Measurements from ENCODE around the gene SCGN.
"Not testable (repeated sequence)": the region's sequence is repeated elsewhere in the genome, so short reads cannot be mapped to it uniquely, and the experiment has no call there.

Gene SCGN

DNA sequence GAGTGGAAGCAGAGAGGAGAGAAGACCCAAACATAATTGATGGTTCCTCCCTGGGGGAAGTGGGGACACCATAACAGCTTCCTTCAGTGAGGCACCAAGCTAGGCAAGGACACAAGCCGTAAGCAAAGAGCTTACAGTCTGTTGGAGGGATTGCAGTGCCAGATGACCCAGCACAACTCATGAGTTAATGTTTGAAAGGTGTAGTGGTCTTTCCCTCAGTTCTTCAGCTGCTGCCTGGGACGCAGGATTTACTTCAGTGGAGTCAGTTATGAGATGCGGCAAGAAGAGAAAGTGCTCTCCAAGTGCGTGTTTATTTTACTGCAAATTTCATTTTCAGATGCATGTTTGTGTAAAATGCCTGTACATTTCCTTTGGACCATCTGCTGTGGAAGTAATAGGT is 63.8 kb downstream of the SCGN start:
- H3K27ac ChIP-seq: no peak overlapping the region
- no peak for DNase-seq (ENCODE audit: low read depth, low spot score)

DNA sequence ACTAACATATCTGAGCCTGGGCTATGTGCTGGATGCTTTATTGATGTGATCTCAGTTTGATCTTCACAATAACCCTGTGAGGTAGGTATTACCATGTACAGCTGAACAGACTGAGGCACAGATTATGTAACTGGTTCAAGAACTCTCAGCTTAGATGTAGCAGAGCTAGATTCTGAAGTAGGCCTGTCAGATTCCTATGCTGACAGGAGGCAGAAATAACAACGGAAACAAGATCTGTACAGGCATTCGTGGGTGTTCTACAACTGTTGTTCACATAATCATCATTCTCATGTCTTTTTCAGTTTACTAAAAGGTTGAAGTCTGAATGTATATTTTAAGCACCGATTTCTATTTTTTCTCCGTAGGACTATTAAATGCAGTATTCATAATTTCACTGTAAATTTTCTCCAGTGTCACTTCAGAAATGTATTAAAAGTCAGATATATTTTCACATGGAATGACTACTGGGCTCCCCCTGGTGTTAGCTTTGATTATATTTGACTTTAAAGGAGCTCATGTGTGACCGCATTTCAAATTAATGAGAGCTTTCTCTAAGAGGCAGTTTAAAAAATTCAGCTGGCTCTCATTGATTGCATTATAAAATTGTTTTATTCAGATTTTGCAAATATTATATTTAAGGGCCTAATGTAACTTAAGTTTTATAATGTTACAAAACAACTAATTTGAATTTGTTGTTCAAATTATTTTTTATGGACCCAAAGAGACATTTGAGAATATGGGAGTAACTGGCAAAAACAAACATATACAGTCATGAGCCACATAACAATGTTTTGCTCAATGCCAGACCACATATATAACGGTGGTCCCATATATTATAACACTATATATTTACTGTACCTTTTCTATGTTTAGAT is 66.1 kb downstream of the SCGN start:
- no peak for DNase-seq (ENCODE audit: low read depth, low spot score)
- H3K27ac ChIP-seq: no peak overlapping the region

DNA sequence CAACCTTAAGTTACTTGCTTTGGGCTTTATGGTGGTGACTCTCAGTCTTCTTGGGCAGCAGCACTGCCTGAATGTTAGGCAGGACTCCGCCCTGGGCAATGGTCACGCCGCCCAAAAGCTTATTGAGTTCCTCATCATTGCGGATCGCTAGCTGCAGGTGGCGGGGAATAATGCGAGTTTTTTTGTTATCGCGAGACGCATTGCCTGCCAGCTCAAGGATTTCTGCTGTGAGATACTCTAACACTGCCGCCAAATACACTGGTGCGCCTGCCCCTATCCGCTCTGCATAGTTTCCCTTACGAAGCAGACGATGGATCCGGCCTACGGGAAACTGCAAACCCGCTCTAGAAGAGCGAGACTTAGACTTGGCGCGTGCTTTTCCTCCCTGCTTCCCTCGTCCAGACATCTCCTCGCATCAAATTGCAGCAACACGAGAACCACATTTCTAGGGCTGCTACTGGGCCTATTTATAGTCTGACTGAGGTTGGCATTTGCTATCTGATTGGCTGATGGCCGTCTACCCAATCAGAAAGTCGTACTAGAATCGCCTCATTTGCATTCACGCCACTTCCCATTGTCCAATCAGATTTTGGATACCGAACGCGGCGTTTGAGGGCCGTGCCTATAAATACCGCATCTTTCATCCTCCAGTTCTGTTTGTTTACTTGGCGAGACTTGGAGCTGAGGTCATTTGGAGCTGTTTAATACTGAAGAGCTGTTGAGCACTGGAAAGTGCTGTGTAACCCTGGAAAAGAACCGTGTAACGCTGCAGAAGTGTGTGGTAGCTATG is 74.3 kb downstream of the SCGN start:
- no peak overlapping the region for H3K27ac ChIP-seq
- no peak for DNase-seq (ENCODE audit: low read depth, low spot score)

DNA sequence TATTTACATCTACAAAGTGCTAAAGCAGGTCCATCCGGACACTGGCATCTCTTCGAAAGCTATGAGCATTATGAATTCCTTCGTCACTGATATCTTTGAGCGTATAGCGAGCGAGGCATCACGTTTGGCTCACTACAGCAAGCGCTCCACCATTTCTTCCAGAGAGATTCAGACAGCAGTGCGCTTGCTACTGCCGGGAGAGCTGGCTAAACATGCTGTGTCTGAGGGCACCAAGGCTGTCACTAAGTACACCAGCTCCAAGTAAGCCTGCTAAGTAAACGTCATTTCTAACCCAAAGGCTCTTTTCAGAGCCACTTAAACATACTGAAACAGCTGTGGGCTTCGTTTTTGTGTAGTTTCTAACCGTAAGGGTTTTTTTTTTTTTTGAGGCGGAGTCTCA is 75.0 kb downstream of the SCGN start:
- no peak for DNase-seq (ENCODE audit: low read depth, low spot score)
- H3K27ac ChIP-seq: no peak overlapping the region

DNA sequence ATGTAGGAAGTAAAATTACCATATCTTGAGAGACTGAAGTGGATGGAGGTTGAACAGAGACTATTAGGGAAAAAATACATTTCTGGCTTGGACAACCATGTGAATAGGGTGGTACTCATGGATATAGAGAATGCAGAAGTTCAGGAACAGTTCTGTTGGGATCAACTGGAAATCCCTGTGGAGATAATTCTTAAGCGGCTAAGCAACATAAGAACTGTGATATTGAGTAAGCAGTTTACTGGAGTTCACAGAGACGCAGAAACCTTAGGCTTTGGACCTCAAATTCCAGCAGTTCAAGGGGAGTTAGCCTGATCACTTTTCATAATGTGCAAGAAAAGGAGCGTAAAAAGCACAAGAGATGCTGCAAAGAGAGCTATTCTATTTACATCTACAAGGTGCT is 78.9 kb downstream of the SCGN start:
- no peak for DNase-seq (ENCODE audit: low read depth, low spot score)
- H3K27ac ChIP-seq: no peak overlapping the region

DNA sequence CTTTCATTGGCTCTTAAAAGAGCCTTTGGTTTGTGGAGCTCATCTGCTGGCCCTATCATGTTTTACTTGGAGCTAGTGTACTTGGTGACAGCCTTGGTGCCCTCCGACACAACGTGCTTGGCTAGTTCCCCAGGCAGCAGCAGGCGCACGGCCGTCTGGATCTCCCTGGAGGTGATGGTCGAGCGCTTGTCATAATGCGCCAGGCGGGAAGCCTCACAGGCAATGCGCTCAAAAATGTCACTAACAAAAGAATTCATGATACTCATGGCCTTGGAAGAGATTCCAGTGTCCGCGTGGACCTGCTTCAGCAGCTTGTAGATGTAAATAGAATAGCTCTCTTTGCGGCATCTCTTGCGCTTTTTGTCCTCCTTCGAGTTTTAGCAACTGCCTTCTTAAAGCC is 79.7 kb downstream of the SCGN start:
- DNase-seq (ENCODE audit: low read depth, low spot score): no peak
- no peak overlapping the region for H3K27ac ChIP-seq

DNA sequence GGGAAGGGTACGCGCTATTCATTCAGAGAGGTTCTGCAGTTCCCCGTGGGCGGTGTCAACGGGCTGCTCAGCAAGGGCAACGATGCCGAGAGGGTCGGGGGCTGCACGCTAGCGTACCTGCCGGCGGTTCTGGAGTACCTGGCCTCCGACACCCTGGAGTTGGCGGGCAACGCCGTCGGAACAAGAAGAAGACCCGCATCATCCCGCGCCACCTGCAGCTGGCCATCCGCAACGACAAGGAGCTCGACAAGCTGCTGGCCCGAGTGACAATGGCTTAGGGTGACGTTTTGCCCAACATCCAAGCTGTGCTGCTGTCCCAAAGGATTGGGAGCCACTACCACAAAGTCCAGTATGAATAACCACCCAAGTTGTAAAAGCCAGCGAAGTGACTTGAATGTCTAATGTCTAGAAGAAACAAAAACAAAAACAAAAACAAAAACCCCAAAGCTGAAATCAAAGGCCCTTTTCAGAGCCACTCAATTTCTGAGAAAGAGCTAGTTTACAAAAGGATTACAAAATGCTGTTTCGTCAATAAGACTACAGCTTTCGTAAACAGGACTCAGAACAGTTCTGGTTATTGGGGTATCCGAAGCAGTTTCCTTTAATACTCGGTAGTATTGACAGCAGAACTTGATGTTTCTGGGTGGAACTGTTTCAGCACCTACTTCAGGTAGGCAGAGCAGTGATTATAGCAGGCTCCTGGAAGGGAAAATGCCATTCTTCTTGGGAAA is 80.6 kb downstream of the SCGN start:
- H3K27ac ChIP-seq: no peak overlapping the region
- no peak for DNase-seq (ENCODE audit: low read depth, low spot score)

DNA sequence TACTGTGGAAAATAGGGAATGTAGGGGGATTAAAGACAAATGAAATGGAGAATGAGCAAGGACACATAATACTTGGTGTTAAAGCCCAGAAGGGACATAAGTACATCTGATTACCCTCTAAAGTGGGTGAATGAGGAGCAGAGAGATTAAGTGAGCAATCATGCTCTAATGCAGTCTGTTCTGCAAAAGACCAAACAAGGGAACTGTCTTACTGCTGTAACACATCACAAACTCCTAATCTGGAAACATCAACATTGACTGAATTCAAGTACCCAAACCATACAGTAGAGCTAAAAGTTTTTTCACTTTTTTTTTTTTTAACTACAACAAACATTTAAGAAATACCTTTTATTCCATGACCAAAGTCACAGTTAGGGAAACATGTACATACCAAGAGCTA is 83.2 kb downstream of the SCGN start:
- H3K27ac ChIP-seq: no peak overlapping the region
- DNase-seq (ENCODE audit: low read depth, low spot score): no peak

DNA sequence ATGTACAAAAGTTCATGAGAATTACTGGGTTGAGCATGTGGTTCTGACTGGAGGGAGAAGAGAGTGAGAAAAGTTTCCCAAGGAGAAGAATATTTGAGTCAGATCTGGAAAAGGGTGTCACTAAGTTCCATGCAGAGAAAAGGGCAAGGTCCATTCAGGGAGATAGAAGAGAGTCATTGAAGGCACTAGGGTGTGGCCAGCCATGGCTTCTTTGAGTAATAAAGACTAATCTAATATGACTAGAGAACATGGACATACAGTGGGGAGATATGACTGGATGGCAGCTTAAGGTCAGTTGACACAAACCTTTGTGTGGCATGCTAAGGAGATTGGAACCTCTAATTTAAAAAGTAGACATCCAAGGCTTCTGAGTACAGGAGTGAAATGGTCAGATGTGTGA is 91.9 kb downstream of the SCGN start:
- DNase-seq (ENCODE audit: low read depth, low spot score): no peak
- no peak overlapping the region for H3K27ac ChIP-seq

DNA sequence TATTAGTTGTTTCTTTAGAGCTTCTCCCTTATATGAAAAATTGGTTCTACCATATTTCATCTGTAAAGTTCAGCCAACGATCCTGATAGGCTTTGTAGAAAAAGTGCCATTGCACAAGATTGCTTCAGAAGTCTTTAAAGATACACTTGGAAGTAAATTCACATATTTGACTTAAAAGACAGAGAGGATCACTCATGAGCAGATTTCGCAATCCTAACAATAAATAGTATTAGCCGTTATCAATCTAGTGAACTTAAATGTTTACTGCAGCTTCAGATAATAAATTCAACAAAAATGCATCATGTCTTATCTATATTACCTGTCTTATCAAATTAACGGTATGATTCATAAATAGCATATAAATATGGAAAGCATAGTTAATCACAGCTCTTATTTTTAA is 93.8 kb downstream of the SCGN start:
- H3K27ac ChIP-seq: no peak overlapping the region

DNA sequence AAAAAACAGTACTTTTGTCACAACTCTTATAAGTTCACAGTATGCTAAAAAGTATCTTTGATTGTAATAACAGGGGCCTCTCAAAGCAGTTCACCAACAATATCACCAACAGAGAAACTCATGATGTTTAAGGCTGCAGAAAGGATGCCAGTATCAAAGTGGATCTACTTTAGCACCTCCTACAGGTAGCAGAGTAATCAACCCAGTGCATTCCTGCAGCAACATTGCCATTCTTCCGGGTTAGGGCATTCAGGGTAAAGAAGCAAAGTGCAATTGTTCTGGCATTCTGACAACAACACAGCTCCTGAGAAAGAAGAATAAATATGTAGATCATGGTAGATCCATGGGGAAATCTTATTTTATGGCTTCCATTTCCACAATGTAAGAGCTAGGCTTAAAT is 95.0 kb downstream of the SCGN start:
- DNase-seq (ENCODE audit: low read depth, low spot score): no peak
- no peak overlapping the region for H3K27ac ChIP-seq

More for the DNA sequence above, 93.8 kb downstream of the SCGN start:
- no peak for DNase-seq (ENCODE audit: low read depth, low spot score)

DNA sequence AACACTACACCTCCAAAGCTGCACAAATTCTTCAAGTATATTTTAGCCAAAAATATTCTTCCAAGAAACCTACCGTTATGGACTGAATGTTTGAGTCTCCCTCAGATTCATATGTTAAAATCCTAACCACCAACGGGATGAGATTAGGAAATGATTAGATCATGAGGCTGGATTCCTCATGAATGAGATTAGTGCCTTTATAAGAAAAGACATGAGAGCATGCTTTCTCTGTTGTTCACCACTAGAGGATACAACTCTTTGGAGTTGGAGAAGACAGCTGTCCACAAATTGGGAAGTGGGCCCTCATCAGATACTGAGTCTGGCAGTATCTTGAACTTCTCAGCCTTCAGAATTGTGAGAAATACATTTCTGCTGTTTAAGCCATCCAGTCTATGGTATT is 95.5 kb downstream of the SCGN start:
- H3K27ac ChIP-seq: no peak overlapping the region

DNA sequence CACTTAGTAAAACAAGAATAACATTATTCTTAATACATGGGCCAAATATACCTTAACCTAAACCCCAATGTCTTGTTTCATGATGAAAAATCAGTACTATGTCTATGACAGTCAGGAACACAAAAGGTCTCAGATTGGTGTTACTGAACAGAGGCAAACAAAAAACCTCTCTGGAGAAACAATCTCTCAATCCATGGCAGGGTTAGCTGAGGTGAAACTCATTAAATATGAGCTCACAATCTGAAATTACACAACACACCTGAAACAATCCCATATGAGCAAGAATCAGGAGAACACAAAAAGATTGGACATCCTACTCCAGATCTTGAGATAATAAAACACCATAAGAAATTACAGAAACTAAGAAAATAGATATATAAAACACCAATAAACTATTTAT is 96.0 kb downstream of the SCGN start:
- no peak for DNase-seq (ENCODE audit: low read depth, low spot score)
- no peak overlapping the region for H3K27ac ChIP-seq

More for the DNA sequence above, 95.5 kb downstream of the SCGN start:
- DNase-seq (ENCODE audit: low read depth, low spot score): no peak

DNA sequence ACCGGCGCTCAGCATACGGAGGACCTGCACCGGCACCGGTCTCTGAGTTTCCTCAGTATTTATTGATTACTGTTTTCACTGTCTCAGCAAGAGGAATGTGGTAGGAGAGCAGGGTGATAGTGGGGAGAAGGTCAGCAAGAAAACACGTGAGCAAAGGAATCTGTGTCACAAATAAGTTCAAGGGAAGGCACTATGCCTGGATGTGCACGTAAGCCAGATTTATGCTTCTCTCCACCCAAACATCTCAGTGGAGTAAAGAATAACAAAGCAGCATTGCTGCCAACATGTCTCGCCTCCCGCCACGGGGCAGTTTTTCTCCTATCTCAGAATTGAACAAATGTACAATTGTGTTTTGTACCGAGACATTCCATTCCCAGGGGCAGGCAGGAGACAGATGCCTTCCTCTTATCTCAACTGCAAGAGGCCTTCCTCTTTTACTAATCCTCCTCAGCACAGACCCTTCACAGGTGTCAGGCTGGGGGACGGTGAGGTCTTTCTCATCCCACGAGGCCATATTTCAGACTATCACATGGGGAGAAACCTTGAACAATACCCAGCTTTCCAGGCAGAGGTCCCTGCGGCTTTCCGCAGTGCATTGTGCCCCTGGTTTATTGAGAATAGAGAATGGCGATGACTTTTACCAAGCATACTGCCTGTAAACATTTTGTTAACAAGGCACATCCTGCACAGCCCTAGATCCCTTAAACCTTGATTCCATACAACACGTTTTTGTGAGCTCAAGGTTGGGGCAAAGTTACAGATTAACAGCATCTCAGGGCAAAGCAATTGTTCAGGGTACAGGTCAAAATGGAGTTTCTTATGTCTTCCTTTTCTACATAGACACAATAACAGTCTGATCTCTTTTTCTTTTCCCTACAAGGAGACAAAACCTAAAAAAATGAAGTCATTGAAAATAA is 96.8 kb downstream of the SCGN start:
- DNase-seq (ENCODE audit: low read depth, low spot score); H3K27ac ChIP-seq: not testable (repeated sequence)

DNA sequence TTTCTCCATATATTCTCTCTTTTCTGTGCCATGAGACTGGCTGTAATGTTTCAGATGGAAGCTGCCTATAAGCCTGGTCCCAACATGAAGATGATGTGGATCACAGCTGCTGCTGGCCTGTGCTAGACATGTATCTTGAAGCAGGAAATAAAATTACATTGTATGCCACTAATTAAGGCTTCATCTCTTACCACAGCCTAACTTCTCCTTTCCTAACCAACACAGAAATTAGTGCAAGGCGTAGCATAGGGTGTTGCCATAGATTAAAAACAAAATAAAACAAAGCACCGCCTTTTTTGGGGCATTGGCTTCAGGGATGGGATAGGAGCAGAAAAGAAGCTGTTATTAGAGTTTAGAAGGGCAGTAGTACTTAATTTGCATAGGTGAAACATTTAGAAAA is 97.8 kb downstream of the SCGN start:
- H3K27ac ChIP-seq: no peak overlapping the region
- no peak for DNase-seq (ENCODE audit: low read depth, low spot score)

DNA sequence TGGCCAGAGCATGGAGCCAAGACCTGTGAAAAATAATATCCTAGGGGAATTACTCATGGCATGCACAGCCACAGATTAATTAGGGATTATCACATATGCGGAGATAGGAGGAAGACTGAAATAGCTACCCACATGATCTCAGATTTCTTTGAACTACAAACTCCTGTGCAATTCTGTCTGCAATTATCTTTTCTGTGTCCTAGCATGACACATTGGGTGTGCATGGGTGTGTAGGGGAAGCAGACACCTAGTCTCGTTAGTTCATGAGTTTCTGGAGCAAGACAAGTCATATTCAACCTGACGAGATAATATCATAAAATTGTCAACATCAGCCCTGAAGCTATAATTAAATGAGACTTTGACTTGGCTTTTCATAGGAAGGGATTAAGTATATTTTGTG is 98.9 kb downstream of the SCGN start:
- no peak overlapping the region for H3K27ac ChIP-seq
- DNase-seq (ENCODE audit: low read depth, low spot score): no peak
